ENCODE results near the gene CYP27C1. TPM values are rescaled to one million over a fixed set of nuclear protein-coding genes. Genes with fewer than 3 reads are reported as not detected.

CYP27C1 gene
- total and polyA plus RNA-seq, 12 donors: 0.11 to 0.97 (median 0.22) TPM; not detected in 3

DNA sequence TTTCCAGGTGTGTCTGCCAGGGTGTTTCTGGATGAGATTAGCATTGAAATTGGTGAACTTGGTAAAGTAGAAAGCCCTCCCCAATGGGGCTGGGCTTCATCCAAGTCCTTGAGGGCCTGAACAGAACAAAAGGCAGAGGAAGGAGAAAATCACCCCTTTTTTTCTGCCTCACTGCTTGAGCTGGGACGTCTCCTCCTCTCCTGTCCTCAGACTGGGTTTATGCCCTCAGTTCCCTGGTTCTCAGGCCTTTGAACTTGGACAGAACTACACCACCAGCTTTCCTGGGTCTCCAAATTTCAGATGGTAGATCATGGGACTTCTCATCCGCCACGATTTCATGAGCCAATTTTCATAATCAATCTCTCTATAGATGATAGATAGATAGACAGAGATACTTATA, 59.4 kb downstream of the CYP27C1 start:
- Histone ChIP-seq H3K27ac (no peak overlapping the region), H3K36me3 (replicated peaks in 1 of 2) (no peaks in the 10 kb centered on the region), H3K4me1 (replicated peaks in 1 of 2) (peaks cover under 1 to 6% of the 10 kb centered on the region in 2 donors), H3K4me3 (no peak overlapping the region), H3K27me3 (no peaks in the 10 kb centered on the region), H3K9me3 (replicated peaks in 1 of 3) (no peaks in the 10 kb centered on the region)
- TF ChIP-seq, protein P1, sequence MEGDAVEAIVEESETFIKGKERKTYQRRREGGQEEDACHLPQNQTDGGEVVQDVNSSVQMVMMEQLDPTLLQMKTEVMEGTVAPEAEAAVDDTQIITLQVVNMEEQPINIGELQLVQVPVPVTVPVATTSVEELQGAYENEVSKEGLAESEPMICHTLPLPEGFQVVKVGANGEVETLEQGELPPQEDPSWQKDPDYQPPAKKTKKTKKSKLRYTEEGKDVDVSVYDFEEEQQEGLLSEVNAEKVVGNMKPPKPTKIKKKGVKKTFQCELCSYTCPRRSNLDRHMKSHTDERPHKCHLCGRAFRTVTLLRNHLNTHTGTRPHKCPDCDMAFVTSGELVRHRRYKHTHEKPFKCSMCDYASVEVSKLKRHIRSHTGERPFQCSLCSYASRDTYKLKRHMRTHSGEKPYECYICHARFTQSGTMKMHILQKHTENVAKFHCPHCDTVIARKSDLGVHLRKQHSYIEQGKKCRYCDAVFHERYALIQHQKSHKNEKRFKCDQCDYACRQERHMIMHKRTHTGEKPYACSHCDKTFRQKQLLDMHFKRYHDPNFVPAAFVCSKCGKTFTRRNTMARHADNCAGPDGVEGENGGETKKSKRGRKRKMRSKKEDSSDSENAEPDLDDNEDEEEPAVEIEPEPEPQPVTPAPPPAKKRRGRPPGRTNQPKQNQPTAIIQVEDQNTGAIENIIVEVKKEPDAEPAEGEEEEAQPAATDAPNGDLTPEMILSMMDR (IDR thresholded peaks at IDR 0.05): no peak
- TF ChIP-seq POLR2A (IDR thresholded peaks at IDR 0.05): no peak
- WGBS, 4 donors: 58 to 91% (median 74%) methylated on average over 3 of the region's 3 CpGs
- peak in 1 of 7 donors; percentile 1 for DNase-seq
- intact Hi-C loops (cut with DNase I): no loop called here

DNA sequence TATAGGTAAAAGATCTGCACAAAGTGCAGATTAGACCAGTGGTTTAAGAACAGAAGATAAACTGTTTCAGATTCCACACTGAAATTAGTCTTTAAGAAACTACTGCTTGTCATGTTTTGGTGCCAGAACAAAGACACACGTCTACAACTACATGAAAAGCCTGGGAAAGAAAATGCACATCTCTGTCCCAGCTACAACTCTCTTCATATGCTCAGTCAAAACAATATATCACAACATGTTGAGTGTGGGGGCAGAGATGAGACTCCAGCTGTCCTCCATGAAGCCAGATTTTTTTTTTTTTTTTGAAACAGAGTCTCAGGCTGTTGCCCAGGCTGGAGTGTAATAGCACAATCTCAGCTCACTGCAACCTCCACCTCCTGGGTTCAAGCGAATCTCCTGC, 60.6 kb downstream of the CYP27C1 start:
- Histone ChIP-seq H3K9me3 (replicated peaks in 1 of 3) (no peaks in the 10 kb centered on the region), H3K4me1 (replicated peaks in 1 of 2) (peaks cover 6 to 9% of the 10 kb centered on the region in 2 donors), H3K4me3 (no peak overlapping the region), H3K36me3 (replicated peaks in 1 of 2) (no peaks in the 10 kb centered on the region), H3K27ac (no peak overlapping the region), H3K27me3 (no peaks in the 10 kb centered on the region)
- no peak for DNase-seq
- WGBS, 4 donors: 71 to 80% (median 79%) methylated on average over 2 of the region's 2 CpGs
- intact Hi-C loops (cut with DNase I): no loop called here
- no peak for TF ChIP-seq POLR2A (IDR thresholded peaks at IDR 0.05)
- TF ChIP-seq, protein P1 (IDR thresholded peaks at IDR 0.05): no peak

DNA sequence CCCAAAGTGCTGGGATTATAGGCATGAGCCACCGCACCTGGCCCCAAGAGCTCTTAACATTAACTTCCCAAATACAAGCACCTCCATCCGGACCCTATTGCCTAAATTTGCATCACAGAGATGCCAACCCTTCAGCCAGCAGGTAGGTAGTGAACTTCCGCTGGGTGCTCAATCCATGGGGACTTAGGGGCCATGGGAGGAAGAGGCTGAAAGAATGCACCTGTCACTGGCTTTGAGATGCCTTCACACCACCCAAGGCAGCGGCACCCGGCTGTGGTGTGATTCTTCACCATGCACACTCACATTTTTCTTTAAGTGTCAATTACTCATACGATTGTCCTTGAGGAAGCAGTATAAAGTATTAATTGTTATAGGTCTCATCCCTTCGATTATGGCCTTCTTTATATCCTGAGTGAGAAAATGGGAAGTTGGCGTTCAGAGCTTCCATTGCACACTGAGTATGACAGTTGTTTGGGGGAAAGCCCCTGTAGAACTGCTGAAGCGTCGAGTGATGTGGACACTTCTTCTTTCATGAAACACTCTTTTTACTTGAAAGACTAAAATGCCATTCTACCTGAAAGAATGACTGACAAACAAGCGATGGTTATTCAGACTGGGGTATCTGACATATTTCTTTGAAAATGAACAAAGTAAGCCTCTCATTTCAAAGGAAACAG, 61.3 kb downstream of the CYP27C1 start:
- no peak overlapping the region for H3K4me3 ChIP-seq
- no peak overlapping the region for H3K27ac ChIP-seq
- DNase-seq: peak in 3 of 7 donors; percentile 8 to 30 (median 9)
- no peaks in the 10 kb centered on the region for H3K27me3 ChIP-seq
- TF ChIP-seq, protein P1 (IDR thresholded peaks at IDR 0.05): no peak
- no peak for TF ChIP-seq POLR2A (IDR thresholded peaks at IDR 0.05)
- H3K4me1 ChIP-seq (replicated peaks in 1 of 2): peaks cover 7 to 15% of the 10 kb centered on the region in 2 donors
- no peaks in the 10 kb centered on the region for H3K36me3 ChIP-seq (replicated peaks in 1 of 2)
- H3K9me3 ChIP-seq (replicated peaks in 1 of 3): no peaks in the 10 kb centered on the region
- intact Hi-C loops (cut with DNase I): no loop called here
- WGBS, 4 donors: 78 to 88% (median 82%) methylated on average over 10 to 11 of the region's 11 CpGs

DNA sequence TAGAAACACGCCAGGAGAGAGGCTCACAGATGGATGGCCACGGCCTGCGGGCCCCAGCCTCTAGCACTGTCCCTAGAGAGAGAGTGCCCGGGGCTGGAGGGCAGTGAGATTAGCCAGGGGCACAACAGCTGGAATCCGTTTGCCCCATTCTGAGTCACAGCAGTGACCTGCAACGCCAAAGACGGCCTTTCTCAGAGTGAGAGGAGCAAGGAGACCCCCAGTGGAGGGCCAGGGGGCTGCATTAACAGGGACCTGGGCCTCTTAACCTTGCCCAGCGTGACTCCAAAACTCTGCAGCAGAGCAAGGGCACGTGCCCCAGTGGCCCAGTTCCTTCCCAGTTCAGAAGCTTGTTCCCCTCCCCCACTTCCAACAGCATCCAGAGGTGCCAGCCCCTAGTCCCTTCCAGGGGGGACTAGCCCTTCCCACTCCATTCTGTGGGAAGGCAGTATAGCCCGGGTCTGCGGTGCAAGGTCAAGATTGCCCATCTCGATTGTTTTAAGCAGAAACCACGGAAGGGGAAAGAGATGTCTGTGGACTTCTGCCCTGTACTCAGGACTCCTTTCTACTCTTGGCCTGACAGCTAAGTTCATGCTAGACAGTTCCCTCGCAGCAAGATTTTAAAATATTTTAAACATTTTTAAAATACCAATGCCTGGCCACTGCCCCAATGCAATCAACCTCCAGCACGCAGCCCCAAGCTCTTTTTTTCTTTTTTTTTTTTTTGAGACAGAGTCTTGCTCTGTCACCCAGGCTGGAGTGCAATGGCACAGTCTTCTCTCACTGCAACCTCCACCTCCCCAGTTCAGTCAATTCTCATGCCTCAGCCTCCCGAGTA, 62.2 kb downstream of the CYP27C1 start:
- no peaks in the 10 kb centered on the region for H3K36me3 ChIP-seq (replicated peaks in 1 of 2)
- TF ChIP-seq, protein P1 (IDR thresholded peaks at IDR 0.05): peak in 1 of 6 experiments; percentile 22
- TF ChIP-seq POLR2A (IDR thresholded peaks at IDR 0.05): no peak
- no peaks in the 10 kb centered on the region for H3K27me3 ChIP-seq
- no peaks in the 10 kb centered on the region for H3K9me3 ChIP-seq (replicated peaks in 1 of 3)
- intact Hi-C loops (cut with DNase I): no loop called here
- no peak overlapping the region for H3K27ac ChIP-seq
- DNase-seq: peak in 4 of 7 donors; percentile 14 to 49 (median 38)
- WGBS, 4 donors: 56 to 71% (median 63%) methylated on average over 13 to 16 of the region's 16 CpGs
- no peak overlapping the region for H3K4me3 ChIP-seq
- peaks cover 11 to 18% of the 10 kb centered on the region in 2 donors for H3K4me1 ChIP-seq (replicated peaks in 1 of 2)

All from adrenal gland (tissue), 12 donors.